GM12878 (cell line): ENCODE data around the gene CRX.
"Not testable (repeated sequence)": the region's sequence is repeated elsewhere in the genome, so short reads cannot be mapped to it uniquely, and the experiment has no call there.

ENCODE experiments used
- HDAC2 ChIP-seq: fragments of 200-600 bp; sonication (generic); IDR thresholded peaks from 2 replicates; pipeline ENCODE4 v1.6.1; 2017
- NRF1 ChIP-seq: conservative IDR thresholded peaks from 2 replicates; pipeline ENCODE4 v1.6.1; 2011; ENCODE audit warnings: mild to moderate bottlenecking, low read depth, low read length, improper control_type of control experiment
- RBBP5 ChIP-seq: fragments of 200-600 bp; sonication (generic); conservative IDR thresholded peaks from 2 replicates; pipeline ENCODE4 v1.6.1; 2016
- SREBF2 ChIP-seq: IDR thresholded peaks from 2 replicates; pipeline ENCODE4 v1.6.1; 2012; ENCODE audit warnings: mild to moderate bottlenecking, low read length
- YY1 ChIP-seq: IDR thresholded peaks from 2 replicates; pipeline ENCODE4 v1.6.1; 2011; ENCODE audit warnings: low read depth, mild to moderate bottlenecking, low read length
- ZBTB33 ChIP-seq: fragments of 450-650 bp; IDR thresholded peaks from 2 replicates; pipeline ENCODE4 v1.6.1; 2017; ENCODE audit warnings: mild to moderate bottlenecking
- TF ChIP-seq, protein P1 (sequence below), 3 experiments: IDR thresholded peaks in 2 of 3; conservative IDR thresholded peaks in 1 of 3; 2 replicates each; pipeline ENCODE4 v1.5.1; 2011; ENCODE audit warnings: low read depth in 3 of 3, low read length in 3 of 3, mild to moderate bottlenecking in 3 of 3, control low read depth in 2 of 3, moderate library complexity in 2 of 3, inconsistent platforms in 1 of 3, mixed read lengths in 1 of 3; ENCODE audit not compliant: control insufficient read depth in 2 of 3, insufficient read depth in 1 of 3; ENCODE audit errors: extremely low read depth in 1 of 3

- not testable (repeated sequence) for TF ChIP-seq SREBF2, HDAC2, ZBTB33, YY1, NRF1, RBBP5
- TF ChIP-seq, protein P1, sequence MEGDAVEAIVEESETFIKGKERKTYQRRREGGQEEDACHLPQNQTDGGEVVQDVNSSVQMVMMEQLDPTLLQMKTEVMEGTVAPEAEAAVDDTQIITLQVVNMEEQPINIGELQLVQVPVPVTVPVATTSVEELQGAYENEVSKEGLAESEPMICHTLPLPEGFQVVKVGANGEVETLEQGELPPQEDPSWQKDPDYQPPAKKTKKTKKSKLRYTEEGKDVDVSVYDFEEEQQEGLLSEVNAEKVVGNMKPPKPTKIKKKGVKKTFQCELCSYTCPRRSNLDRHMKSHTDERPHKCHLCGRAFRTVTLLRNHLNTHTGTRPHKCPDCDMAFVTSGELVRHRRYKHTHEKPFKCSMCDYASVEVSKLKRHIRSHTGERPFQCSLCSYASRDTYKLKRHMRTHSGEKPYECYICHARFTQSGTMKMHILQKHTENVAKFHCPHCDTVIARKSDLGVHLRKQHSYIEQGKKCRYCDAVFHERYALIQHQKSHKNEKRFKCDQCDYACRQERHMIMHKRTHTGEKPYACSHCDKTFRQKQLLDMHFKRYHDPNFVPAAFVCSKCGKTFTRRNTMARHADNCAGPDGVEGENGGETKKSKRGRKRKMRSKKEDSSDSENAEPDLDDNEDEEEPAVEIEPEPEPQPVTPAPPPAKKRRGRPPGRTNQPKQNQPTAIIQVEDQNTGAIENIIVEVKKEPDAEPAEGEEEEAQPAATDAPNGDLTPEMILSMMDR (IDR thresholded peaks at IDR 0.05 in 2 of 3, conservative IDR thresholded peaks at IDR 0.05 in 1 of 3; ENCODE audit: control insufficient read depth in 2 of 3, extremely low read depth in 1 of 3, insufficient read depth in 1 of 3, low read depth in 3 of 3, low read length in 3 of 3): not testable (repeated sequence)
Measured at GRCh38 chr19:47816270-47816669, 5.5 kb upstream of the CRX start.
